SU-DHL-6 (cell line): ENCODE data around the gene TEX13A.

Experiments used
- H2AFZ ChIP-seq: fragments of 200-600 bp; sonication (generic); 2 replicates; pipeline ENCODE4 v1.6.1; 2014; ENCODE audit warnings: low read depth, mild to moderate bottlenecking, moderate library complexity, mixed read lengths, antibody characterized with exemption, low read length; ENCODE audit not compliant: severe bottlenecking
- H3F3A ChIP-seq: fragments of 200-600 bp; shearing (Covaris generic); 2 replicates; pipeline ENCODE4 v1.6.0; 2016; ENCODE audit warnings: antibody characterized with exemption, mild to moderate bottlenecking; ENCODE audit not compliant: insufficient read depth
- H3K27ac ChIP-seq: fragments of 200-600 bp; sonication (generic); 2 replicates; pipeline ENCODE4 v1.5.1; 2016; ENCODE audit warnings: low read depth, mild to moderate bottlenecking, low read length, moderate library complexity, mixed read lengths
- H3K27me3 ChIP-seq: fragments of 200-600 bp; sonication (generic), shearing (Covaris generic); 2 replicates; pipeline ENCODE4 v1.6.0; 2014; ENCODE audit warnings: mild to moderate bottlenecking, low read length
- H3K36me3 ChIP-seq: fragments of 200-600 bp; sonication (generic); 2 replicates; pipeline ENCODE4 v1.6.1; 2014; ENCODE audit warnings: mild to moderate bottlenecking, low read length, mixed read lengths
- H3K4me2 ChIP-seq: fragments of 300-600, 200-600 bp; shearing (Covaris generic), sonication (generic); 2 replicates; pipeline ENCODE4 v1.6.0; 2014; ENCODE audit warnings: low read length, low read depth, mild to moderate bottlenecking; ENCODE audit not compliant: poor library complexity, severe bottlenecking
- H3K4me3 ChIP-seq: fragments of 200-600 bp; sonication (generic); 2 replicates; pipeline ENCODE4 v1.5.1; 2014; ENCODE audit warnings: antibody characterized with exemption, low read length, mild to moderate bottlenecking, mixed read lengths; ENCODE audit not compliant: insufficient read depth, poor library complexity, severe bottlenecking
- H3K79me2 ChIP-seq: fragments of 200-600 bp; sonication (generic); 2 replicates; pipeline ENCODE4 v1.6.1; 2014; ENCODE audit warnings: mild to moderate bottlenecking, low read length, moderate library complexity; ENCODE audit not compliant: insufficient read depth
- H3K9ac ChIP-seq: fragments of 200-600 bp; sonication (generic); 2 replicates; pipeline ENCODE4 v1.7.0; 2014; ENCODE audit warnings: mild to moderate bottlenecking, low read length
- H3K9me2 ChIP-seq: fragments of 200-600 bp; sonication (generic); replicated peaks from 2 replicates; pipeline ENCODE4 v1.6.1; 2014; ENCODE audit warnings: low read length; ENCODE audit not compliant: insufficient read depth
- H3K9me3 ChIP-seq: fragments of 200-600 bp; sonication (generic); 2 replicates; pipeline ENCODE4 v1.6.1; 2014; ENCODE audit warnings: low read length, mixed read lengths; ENCODE audit not compliant: insufficient read depth
- H4K20me1 ChIP-seq: fragments of 200-600 bp; sonication (generic); 2 replicates; pipeline ENCODE4 v1.6.1; 2014; ENCODE audit warnings: low read depth, mild to moderate bottlenecking, antibody characterized with exemption, low read length, moderate library complexity, mixed read lengths
- CTCF ChIP-seq: fragments of 200-600 bp; sonication (generic); IDR thresholded peaks from one replicate; pipeline ENCODE4 v1.5.1; 2017; ENCODE audit warnings: antibody characterized with exemption, mild to moderate bottlenecking, low read length, moderate library complexity; ENCODE audit not compliant: insufficient read depth, poor library complexity, severe bottlenecking
- EZH2phosphoT487 ChIP-seq: fragments of 200-600 bp; sonication (generic), shearing (Covaris generic); conservative IDR thresholded peaks from 2 replicates; pipeline ENCODE4 v1.6.1; 2018; ENCODE audit warnings: mild to moderate bottlenecking, antibody characterized with exemption, low read length, moderate library complexity, mixed read lengths

Gene TEX13A

GRCh38 chrX:105190252-105190853, 30.1 kb downstream of the TEX13A start:
- H3K36me3 ChIP-seq: no peaks in the 10 kb centered on the region
- peak; percentile 34 for TF ChIP-seq CTCF
- no peak for TF ChIP-seq EZH2phosphoT487

GRCh38 chrX:105189093-105189492, 31.4 kb downstream of the TEX13A start:
- H3K9ac ChIP-seq: no peak overlapping the region
- H3K4me3 ChIP-seq: no peak overlapping the region
- H4K20me1 ChIP-seq: no peaks in the 10 kb centered on the region
- H3K9me3 ChIP-seq: no peaks in the 10 kb centered on the region
- H3K27ac ChIP-seq: no peak overlapping the region
- no peak overlapping the region for H3K4me2 ChIP-seq
- H2AFZ ChIP-seq: no peak overlapping the region
- H3K79me2 ChIP-seq: no peaks in the 10 kb centered on the region
- H3F3A ChIP-seq: no peaks in the 10 kb centered on the region
- H3K36me3 ChIP-seq: no peaks in the 10 kb centered on the region
- H3K9me2 ChIP-seq: no peaks in the 10 kb centered on the region
- no peaks in the 10 kb centered on the region for H3K27me3 ChIP-seq
- TF ChIP-seq CTCF: no peak
- no peak for TF ChIP-seq EZH2phosphoT487

More at GRCh38 chrX:105190252-105190853, 30.1 kb downstream of the TEX13A start:
- no peak overlapping the region for H3K9ac ChIP-seq
- H3K79me2 ChIP-seq: no peaks in the 10 kb centered on the region
- H4K20me1 ChIP-seq: no peaks in the 10 kb centered on the region
- H3K4me2 ChIP-seq: no peak overlapping the region
- no peak overlapping the region for H3K4me3 ChIP-seq
- no peak overlapping the region for H2AFZ ChIP-seq
- no peaks in the 10 kb centered on the region for H3K9me3 ChIP-seq
- no peaks in the 10 kb centered on the region for H3K27me3 ChIP-seq
- no peaks in the 10 kb centered on the region for H3F3A ChIP-seq
- no peak overlapping the region for H3K27ac ChIP-seq
- H3K9me2 ChIP-seq: no peaks in the 10 kb centered on the region

- Histone ChIP-seq H3K27me3 (no peaks in the 10 kb centered on the region), H3K9ac (no peak overlapping the region), H4K20me1 (no peaks in the 10 kb centered on the region), H3K9me2 (no peaks in the 10 kb centered on the region), H3K4me2 (no peak overlapping the region), H3K27ac (no peak overlapping the region), H3K4me3 (no peak overlapping the region), H3F3A (no peaks in the 10 kb centered on the region), H3K79me2 (no peaks in the 10 kb centered on the region), H2AFZ (no peak overlapping the region), H3K9me3 (no peaks in the 10 kb centered on the region), H3K36me3 (no peaks in the 10 kb centered on the region)
- TF ChIP-seq CTCF (no peak), EZH2phosphoT487 (no peak)
Measured at GRCh38 chrX:105179644-105180043, 40.9 kb downstream of the TEX13A start.
